Suppressor macrophage treated with lipopolysaccharide for 1 hour (primary cell): ENCODE data around the gene KCNE3.

Experiments
- DNase-seq, 3 donors: peaks; one replicate each; pipeline ENCODE4 v3.0.0-alpha.2; 2020 to 2022

KCNE3 gene

GRCh38 chr11:74466916-74467885 lies at the start of gene KCNE3:
Gene KCNE3 (minus strand): TSS chr11:74467549. CDS start chr11:74457563, 9,986 bp downstream.
- DNase-seq, result peak; percentile 44 to 72 (median 47)

- no peak for DNase-seq
Observed at GRCh38 chr11:74507582-74507981, 40.2 kb upstream of the KCNE3 start.

GRCh38 chr11:74506823-74507222 lies 39.5 kb upstream of the KCNE3 start:
- no peak for DNase-seq

GRCh38 chr11:74505911-74506310 lies 38.6 kb upstream of the KCNE3 start:
- no peak for DNase-seq

- no peak for DNase-seq
Observed at GRCh38 chr11:74504100-74504691, 36.8 kb upstream of the KCNE3 start.

- DNase-seq, result no peak
Observed at GRCh38 chr11:74494916-74495315, 27.6 kb upstream of the KCNE3 start.

GRCh38 chr11:74493791-74494630 lies 26.7 kb upstream of the KCNE3 start:
- DNase-seq, result peak; percentile 29 to 37 (median 35)

- peak; percentile 86 to 96 (median 93) for DNase-seq
Observed at GRCh38 chr11:74492974-74493790, 25.8 kb upstream of the KCNE3 start, which contains the start of gene LIPT2. Gene LIPT2 (minus strand): TSS chr11:74493724. CDS start chr11:74493703, 21 bp downstream.

GRCh38 chr11:74492084-74492483 lies 24.7 kb upstream of the KCNE3 start:
- DNase-seq, result no peak

- DNase-seq, result peak in 2 of 3 donors; percentile 19 to 30
Observed at GRCh38 chr11:74490941-74491340, 23.6 kb upstream of the KCNE3 start.

GRCh38 chr11:74487875-74488274 lies 20.5 kb upstream of the KCNE3 start:
- no peak for DNase-seq

- no peak for DNase-seq
Observed at GRCh38 chr11:74485868-74486267, 18.5 kb upstream of the KCNE3 start.

- DNase-seq, result no peak
Observed at GRCh38 chr11:74480688-74481417, 13.5 kb upstream of the KCNE3 start.

- no peak for DNase-seq
Observed at GRCh38 chr11:74479732-74480123, 12.4 kb upstream of the KCNE3 start.

GRCh38 chr11:74478877-74479731 lies 11.8 kb upstream of the KCNE3 start:
- no peak for DNase-seq

- peak; percentile 41 to 47 (median 42) for DNase-seq
Observed at GRCh38 chr11:74476536-74476935, 9.2 kb upstream of the KCNE3 start.

GRCh38 chr11:74474316-74474715 lies 7.0 kb upstream of the KCNE3 start:
- no peak for DNase-seq

GRCh38 chr11:74473382-74474173 lies 6.2 kb upstream of the KCNE3 start:
- peak; percentile 76 to 79 (median 79) for DNase-seq

- peak in 2 of 3 donors; percentile 40 to 53 for DNase-seq
Observed at GRCh38 chr11:74471668-74472429, 4.5 kb upstream of the KCNE3 start.
